Liver (tissue), 9 donors: ENCODE data around the gene TMEM178B. TPM values are rescaled to one million over a fixed set of nuclear protein-coding genes. Genes with fewer than 3 reads are reported as not detected.

ENCODE experiments used
- DNase-seq: peaks from one replicate; pipeline ENCODE4 v3.0.0-alpha.2; 2017; ENCODE audit warnings: low spot score
- H3K27ac ChIP-seq, 2 donors: one replicate each; pipeline ENCODE4 v1.7.0; 2013; ENCODE audit warnings: inconsistent platforms in 2 of 2, low read length in 2 of 2, control low read depth in 1 of 2, low read depth in 1 of 2, mild to moderate bottlenecking in 1 of 2
- H3K27me3 ChIP-seq, 4 donors: one replicate each; pipeline versions ENCODE4 v1.6.1 to v1.7.0; 2013; ENCODE audit warnings: low read length in 3 of 4, inconsistent platforms in 1 of 4, mild to moderate bottlenecking in 1 of 4, moderate library complexity in 1 of 4; ENCODE audit not compliant: control insufficient read depth in 4 of 4, insufficient read depth in 4 of 4
- H3K36me3 ChIP-seq, 4 donors: one replicate each; pipeline versions ENCODE4 v1.6.1 to v1.7.0; 2013; ENCODE audit warnings: low read length in 3 of 4, mild to moderate bottlenecking in 3 of 4, low read depth in 1 of 4, moderate library complexity in 1 of 4; ENCODE audit not compliant: control insufficient read depth in 4 of 4, insufficient read depth in 3 of 4
- H3K4me1 ChIP-seq, 4 donors: one replicate each; pipeline versions ENCODE4 v1.6.1 to v1.7.0; 2013; ENCODE audit warnings: low read length in 3 of 4, mild to moderate bottlenecking in 3 of 4, moderate library complexity in 1 of 4; ENCODE audit not compliant: control insufficient read depth in 4 of 4, insufficient read depth in 4 of 4
- H3K4me3 ChIP-seq, 3 donors: one replicate each; pipeline versions ENCODE4 v1.6.1 to v1.7.0; 2013; ENCODE audit warnings: low read length in 3 of 3, control low read depth in 1 of 3, low read depth in 1 of 3, mild to moderate bottlenecking in 1 of 3
- H3K9ac ChIP-seq, 2 donors: one replicate each; pipeline ENCODE4 v1.7.0; 2013; ENCODE audit warnings: low read length in 2 of 2, mild to moderate bottlenecking in 2 of 2, moderate library complexity in 2 of 2, control low read depth in 1 of 2, low read depth in 1 of 2
- H3K9me3 ChIP-seq, 4 donors: one replicate each; pipeline versions ENCODE4 v1.6.1 to v1.7.0; 2013; ENCODE audit warnings: low read length in 3 of 4; ENCODE audit not compliant: control insufficient read depth in 4 of 4
- EGR1 ChIP-seq, 2 donors: IDR thresholded peaks; 2 replicates each; pipeline ENCODE4 v1.6.1; 2016 to 2018; ENCODE audit warnings: antibody characterized with exemption in 2 of 2, low read depth in 2 of 2
- FOXA1 ChIP-seq: IDR thresholded peaks from 2 replicates; pipeline ENCODE4 v1.6.1; 2016; ENCODE audit warnings: antibody characterized with exemption
- FOXA2 ChIP-seq: IDR thresholded peaks from 2 replicates; pipeline ENCODE4 v1.6.1; 2016; ENCODE audit warnings: antibody characterized with exemption
- GABPA ChIP-seq, 2 donors: IDR thresholded peaks in 1 of 2; conservative IDR thresholded peaks in 1 of 2; 2 replicates each; pipeline ENCODE4 v1.6.1; 2016; ENCODE audit warnings: antibody characterized with exemption in 2 of 2, mild to moderate bottlenecking in 1 of 2, moderate library complexity in 1 of 2
- HNF4A ChIP-seq, 2 donors: conservative IDR thresholded peaks; 2 replicates each; pipeline ENCODE4 v1.6.1; 2016; ENCODE audit warnings: antibody characterized with exemption in 2 of 2, mild to moderate bottlenecking in 2 of 2
- HNF4G ChIP-seq: IDR thresholded peaks from 2 replicates; pipeline ENCODE4 v1.6.1; 2016; ENCODE audit warnings: antibody characterized with exemption
- MAX ChIP-seq: IDR thresholded peaks from 2 replicates; pipeline ENCODE4 v1.6.1; 2016; ENCODE audit warnings: antibody characterized with exemption
- NR2F2 ChIP-seq: IDR thresholded peaks from 2 replicates; pipeline ENCODE4 v1.6.1; 2016; ENCODE audit warnings: antibody characterized with exemption
- RAD21 ChIP-seq, 2 donors: IDR thresholded peaks; 2 replicates each; pipeline ENCODE4 v1.6.1; 2016; ENCODE audit warnings: antibody characterized with exemption in 2 of 2, mild to moderate bottlenecking in 2 of 2
- RXRA ChIP-seq, 2 donors: IDR thresholded peaks; 2 replicates each; pipeline ENCODE4 v1.6.1; 2017 to 2018; ENCODE audit warnings: antibody characterized with exemption in 2 of 2, mild to moderate bottlenecking in 1 of 2
- TAF1 ChIP-seq: conservative IDR thresholded peaks from 2 replicates; pipeline ENCODE4 v1.6.1; 2016; ENCODE audit warnings: antibody characterized with exemption, mild to moderate bottlenecking
- YY1 ChIP-seq: IDR thresholded peaks from 2 replicates; pipeline ENCODE4 v1.6.1; 2016; ENCODE audit warnings: antibody characterized with exemption, mild to moderate bottlenecking
- ZBTB33 ChIP-seq: IDR thresholded peaks from 2 replicates; pipeline ENCODE4 v1.6.1; 2016; ENCODE audit warnings: antibody characterized with exemption
- WGBS: extraction: QIAGEN DNeasy Blood & Tissue Kit; methylation state at CpG from one replicate; pipeline ENCODE4 v1.1.7; 2013; 5-methylcytosine and 5-hydroxymethylcytosine counted together
- polyA plus RNA-seq, 2 donors: library from polyadenylated mRNA; stranded (reverse) in 1 of 2; unstranded in 1 of 2; fragments of 200-250 nt in 1 of 2; fragments of >200 nt in 1 of 2; fragmentation: Nextera tagmentation in 1 of 2; extraction: Ambion mirVana in 1 of 2; gene quantifications; one replicate each; pipeline versions ENCODE4 v1.2.1 to v1.2.3, GENCODE V29; 2013 to 2015
- total RNA-seq, 2 donors: library from RNA; depleted of rRNA; stranded (reverse); fragments of >200 nt; gene quantifications; one replicate each; pipeline ENCODE4 v1.2.3, GENCODE V29; 2014
- TF ChIP-seq, protein P1 (sequence below): IDR thresholded peaks from 2 replicates; pipeline ENCODE4 v1.6.1; 2016; ENCODE audit warnings: antibody characterized with exemption
- TF ChIP-seq, protein P2 (sequence below): fragments of 150-350 bp; IDR thresholded peaks from 2 replicates; pipeline ENCODE4 v1.5.1; 2017; ENCODE audit warnings: improper control_type of control experiment, low read depth, low read length; ENCODE audit not compliant: missing input control
- TF ChIP-seq, protein P3 (sequence below): IDR thresholded peaks from 2 replicates; pipeline ENCODE4 v1.6.1; 2016; ENCODE audit warnings: antibody characterized with exemption, mild to moderate bottlenecking
- donor health status: healthy.
- donor health status: healthy.
- donor health status: healthy.
- donor health status: healthy.
- donor health status: healthy.

The TMEM178B gene
- total and polyA plus RNA-seq, 4 donors, result under 0.01 to 0.02 (median under 0.01) TPM; not detected in 1

DNA sequence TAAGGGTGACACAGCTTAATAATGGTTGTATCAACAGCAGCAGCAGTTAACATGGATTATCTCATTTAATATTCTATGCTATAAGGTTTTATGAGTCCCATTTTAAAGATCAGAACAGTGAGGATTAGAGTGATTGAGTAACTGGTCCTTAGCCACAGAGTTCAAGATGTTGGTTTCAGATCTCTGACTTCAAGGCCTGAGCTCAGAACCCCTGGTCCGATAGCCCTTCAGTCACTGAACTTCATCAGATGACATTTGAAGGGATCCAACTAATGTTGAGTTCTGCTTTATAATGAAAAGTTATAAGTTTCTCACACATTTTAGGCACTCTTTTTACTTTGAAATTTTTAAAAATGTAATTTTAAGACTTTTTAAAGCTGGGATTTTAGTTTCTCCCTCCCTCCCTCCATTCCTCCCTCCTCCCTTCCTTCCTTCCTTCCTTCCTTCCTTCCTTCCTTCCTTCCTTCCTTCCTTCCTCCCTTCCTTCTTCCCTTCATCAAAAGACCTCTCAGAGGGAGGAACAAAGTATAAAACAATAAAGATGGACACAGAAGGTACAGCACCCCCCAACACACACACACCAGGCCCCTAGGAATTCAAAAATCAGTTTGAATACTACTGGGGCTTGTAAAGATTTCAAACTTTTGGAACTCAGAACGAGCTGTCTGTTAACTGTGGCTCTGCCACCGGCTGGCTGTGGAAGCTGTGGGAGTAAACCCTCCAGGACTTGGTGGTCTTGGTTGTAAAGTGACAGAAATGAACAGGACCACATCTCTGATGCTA is 270.5 kb downstream of the TMEM178B start:
- no peak overlapping the region for H3K27ac ChIP-seq
- TF ChIP-seq FOXA2, result no peak
- no peak for TF ChIP-seq FOXA1
- no peak for TF ChIP-seq ZBTB33
- no peak for TF ChIP-seq EGR1 (IDR thresholded peaks at IDR 0.05; ENCODE audit: low read depth in 2 of 2)

DNA sequence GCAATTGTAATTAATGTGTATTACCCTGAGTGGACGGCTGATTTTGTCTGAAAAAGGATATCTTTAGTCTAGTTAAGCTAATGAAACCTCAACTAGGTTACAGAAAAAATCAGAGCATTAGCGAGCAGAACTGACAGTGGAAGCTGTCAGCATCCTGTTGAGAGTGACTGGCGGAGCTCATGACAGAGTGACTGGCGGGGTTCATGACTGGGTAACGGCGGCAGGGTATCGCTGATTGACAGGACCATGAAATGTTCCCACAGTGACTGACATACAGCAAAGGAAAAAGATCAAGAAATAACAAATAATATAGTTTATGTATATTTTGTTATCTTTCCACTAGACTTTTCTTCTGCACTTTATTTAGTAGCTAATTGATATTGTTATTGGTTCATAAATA is 274.9 kb downstream of the TMEM178B start:
- no peaks in the 10 kb centered on the region for H3K27me3 ChIP-seq
- TF ChIP-seq, protein P1, sequence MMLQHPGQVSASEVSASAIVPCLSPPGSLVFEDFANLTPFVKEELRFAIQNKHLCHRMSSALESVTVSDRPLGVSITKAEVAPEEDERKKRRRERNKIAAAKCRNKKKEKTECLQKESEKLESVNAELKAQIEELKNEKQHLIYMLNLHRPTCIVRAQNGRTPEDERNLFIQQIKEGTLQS, result no peak
- TF ChIP-seq HNF4A (conservative IDR thresholded peaks at IDR 0.05), result no peak
- TF ChIP-seq, protein P2, sequence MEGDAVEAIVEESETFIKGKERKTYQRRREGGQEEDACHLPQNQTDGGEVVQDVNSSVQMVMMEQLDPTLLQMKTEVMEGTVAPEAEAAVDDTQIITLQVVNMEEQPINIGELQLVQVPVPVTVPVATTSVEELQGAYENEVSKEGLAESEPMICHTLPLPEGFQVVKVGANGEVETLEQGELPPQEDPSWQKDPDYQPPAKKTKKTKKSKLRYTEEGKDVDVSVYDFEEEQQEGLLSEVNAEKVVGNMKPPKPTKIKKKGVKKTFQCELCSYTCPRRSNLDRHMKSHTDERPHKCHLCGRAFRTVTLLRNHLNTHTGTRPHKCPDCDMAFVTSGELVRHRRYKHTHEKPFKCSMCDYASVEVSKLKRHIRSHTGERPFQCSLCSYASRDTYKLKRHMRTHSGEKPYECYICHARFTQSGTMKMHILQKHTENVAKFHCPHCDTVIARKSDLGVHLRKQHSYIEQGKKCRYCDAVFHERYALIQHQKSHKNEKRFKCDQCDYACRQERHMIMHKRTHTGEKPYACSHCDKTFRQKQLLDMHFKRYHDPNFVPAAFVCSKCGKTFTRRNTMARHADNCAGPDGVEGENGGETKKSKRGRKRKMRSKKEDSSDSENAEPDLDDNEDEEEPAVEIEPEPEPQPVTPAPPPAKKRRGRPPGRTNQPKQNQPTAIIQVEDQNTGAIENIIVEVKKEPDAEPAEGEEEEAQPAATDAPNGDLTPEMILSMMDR, result no peak
- TF ChIP-seq FOXA2, result no peak
- TF ChIP-seq ZBTB33, result no peak
- TF ChIP-seq HNF4G, result no peak
- no peak for TF ChIP-seq TAF1
- no peak for TF ChIP-seq FOXA1
- no peak for TF ChIP-seq MAX
- TF ChIP-seq RAD21 (IDR thresholded peaks at IDR 0.05), result no peak
- TF ChIP-seq YY1, result no peak
- no peak for TF ChIP-seq GABPA (IDR thresholded peaks at IDR 0.05 in 1 of 2, conservative IDR thresholded peaks at IDR 0.05 in 1 of 2)
- TF ChIP-seq EGR1 (IDR thresholded peaks at IDR 0.05; ENCODE audit: low read depth in 2 of 2), result no peak
- TF ChIP-seq, protein P3, sequence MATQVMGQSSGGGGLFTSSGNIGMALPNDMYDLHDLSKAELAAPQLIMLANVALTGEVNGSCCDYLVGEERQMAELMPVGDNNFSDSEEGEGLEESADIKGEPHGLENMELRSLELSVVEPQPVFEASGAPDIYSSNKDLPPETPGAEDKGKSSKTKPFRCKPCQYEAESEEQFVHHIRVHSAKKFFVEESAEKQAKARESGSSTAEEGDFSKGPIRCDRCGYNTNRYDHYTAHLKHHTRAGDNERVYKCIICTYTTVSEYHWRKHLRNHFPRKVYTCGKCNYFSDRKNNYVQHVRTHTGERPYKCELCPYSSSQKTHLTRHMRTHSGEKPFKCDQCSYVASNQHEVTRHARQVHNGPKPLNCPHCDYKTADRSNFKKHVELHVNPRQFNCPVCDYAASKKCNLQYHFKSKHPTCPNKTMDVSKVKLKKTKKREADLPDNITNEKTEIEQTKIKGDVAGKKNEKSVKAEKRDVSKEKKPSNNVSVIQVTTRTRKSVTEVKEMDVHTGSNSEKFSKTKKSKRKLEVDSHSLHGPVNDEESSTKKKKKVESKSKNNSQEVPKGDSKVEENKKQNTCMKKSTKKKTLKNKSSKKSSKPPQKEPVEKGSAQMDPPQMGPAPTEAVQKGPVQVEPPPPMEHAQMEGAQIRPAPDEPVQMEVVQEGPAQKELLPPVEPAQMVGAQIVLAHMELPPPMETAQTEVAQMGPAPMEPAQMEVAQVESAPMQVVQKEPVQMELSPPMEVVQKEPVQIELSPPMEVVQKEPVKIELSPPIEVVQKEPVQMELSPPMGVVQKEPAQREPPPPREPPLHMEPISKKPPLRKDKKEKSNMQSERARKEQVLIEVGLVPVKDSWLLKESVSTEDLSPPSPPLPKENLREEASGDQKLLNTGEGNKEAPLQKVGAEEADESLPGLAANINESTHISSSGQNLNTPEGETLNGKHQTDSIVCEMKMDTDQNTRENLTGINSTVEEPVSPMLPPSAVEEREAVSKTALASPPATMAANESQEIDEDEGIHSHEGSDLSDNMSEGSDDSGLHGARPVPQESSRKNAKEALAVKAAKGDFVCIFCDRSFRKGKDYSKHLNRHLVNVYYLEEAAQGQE, result no peak
- no peak for TF ChIP-seq NR2F2
- no peak for TF ChIP-seq RXRA (IDR thresholded peaks at IDR 0.05)
- H3K9me3 ChIP-seq, result no peaks in the 10 kb centered on the region
- H3K4me1 ChIP-seq, result no peaks in the 10 kb centered on the region
- 80% methylated on average over 7 of the region's 7 CpGs for WGBS
- DNase-seq, result no peak
- no peaks in the 10 kb centered on the region for H3K36me3 ChIP-seq
- H3K4me3 ChIP-seq, result no peak overlapping the region
- H3K27ac ChIP-seq, result no peak overlapping the region
- no peak overlapping the region for H3K9ac ChIP-seq

More for the DNA sequence above, 270.5 kb downstream of the TMEM178B start:
- peaks cover 0 to 4% (median 0%) of the 10 kb centered on the region in 4 donors for H3K27me3 ChIP-seq
- H3K9ac ChIP-seq, result no peak overlapping the region
- H3K9me3 ChIP-seq, result no peaks in the 10 kb centered on the region
- 83% methylated on average over 3 of the region's 3 CpGs for WGBS
- no peaks in the 10 kb centered on the region for H3K4me1 ChIP-seq
- DNase-seq, result no peak
- H3K36me3 ChIP-seq, result no peaks in the 10 kb centered on the region
- no peak overlapping the region for H3K4me3 ChIP-seq
